ENCODE results near the gene PRXL2C. TPM values are rescaled to one million over a fixed set of nuclear protein-coding genes. Genes with fewer than 3 reads are reported as not detected.

The PRXL2C gene
- total and polyA plus RNA-seq, 2 experiments from 2014 or later, result 13.7 to 23.6 TPM

DNA sequence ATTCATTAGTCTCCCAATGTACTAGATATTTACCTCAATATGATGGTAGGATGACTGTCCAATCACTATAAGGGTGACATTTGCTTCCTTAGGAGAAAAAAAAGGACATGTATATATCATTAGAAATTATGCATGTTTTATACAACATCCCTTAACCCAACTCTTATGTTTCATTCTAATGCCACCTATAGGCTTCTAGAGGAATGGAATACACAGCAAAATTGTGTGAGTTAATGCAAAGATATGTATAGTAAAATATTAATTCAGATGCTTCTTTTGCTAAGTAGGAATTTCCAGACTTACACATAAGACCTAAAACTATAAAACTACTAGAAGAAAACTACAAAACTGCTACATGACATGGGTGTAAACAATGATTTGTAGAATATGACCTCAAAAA is 3.5 kb downstream of the PRXL2C start:
- Histone ChIP-seq H3K4me2 (ENCODE audit: unreplicated experiment) (no peak overlapping the region), H3K9me2 (ENCODE audit: insufficient read depth) (no peaks in the 10 kb centered on the region), H3K4me3 (no peak overlapping the region), H3K4me1 (ENCODE audit: insufficient read depth) (peaks cover 33% of the 10 kb centered on the region), H3F3A (ENCODE audit: insufficient read depth) (peaks cover 46% of the 10 kb centered on the region), H3K27ac (peak overlapping the region; percentile 96), H2AFZ (no peak overlapping the region), H3K79me2 (ENCODE audit: insufficient read depth) (no peaks in the 10 kb centered on the region), H3K27me3 (replicated peaks; ENCODE audit: insufficient read depth) (no peaks in the 10 kb centered on the region), H3K9ac (no peak overlapping the region), H4K20me1 (ENCODE audit: insufficient read depth) (no peaks in the 10 kb centered on the region), H3K36me3 (ENCODE audit: low read depth) (no peaks in the 10 kb centered on the region), H3K9me3 (ENCODE audit: low read depth) (no peaks in the 10 kb centered on the region)
- DNase-seq, result peak; percentile 63
- TF ChIP-seq EZH2phosphoT487 (IDR thresholded peaks at IDR 0.05; ENCODE audit: insufficient read depth, low read depth) (no peak), EZH2 (IDR thresholded peaks at IDR 0.05; ENCODE audit: insufficient read depth, poor library complexity, severe bottlenecking) (no peak)
- in situ Hi-C loops (cut with MboI), result no loop called here

DNA sequence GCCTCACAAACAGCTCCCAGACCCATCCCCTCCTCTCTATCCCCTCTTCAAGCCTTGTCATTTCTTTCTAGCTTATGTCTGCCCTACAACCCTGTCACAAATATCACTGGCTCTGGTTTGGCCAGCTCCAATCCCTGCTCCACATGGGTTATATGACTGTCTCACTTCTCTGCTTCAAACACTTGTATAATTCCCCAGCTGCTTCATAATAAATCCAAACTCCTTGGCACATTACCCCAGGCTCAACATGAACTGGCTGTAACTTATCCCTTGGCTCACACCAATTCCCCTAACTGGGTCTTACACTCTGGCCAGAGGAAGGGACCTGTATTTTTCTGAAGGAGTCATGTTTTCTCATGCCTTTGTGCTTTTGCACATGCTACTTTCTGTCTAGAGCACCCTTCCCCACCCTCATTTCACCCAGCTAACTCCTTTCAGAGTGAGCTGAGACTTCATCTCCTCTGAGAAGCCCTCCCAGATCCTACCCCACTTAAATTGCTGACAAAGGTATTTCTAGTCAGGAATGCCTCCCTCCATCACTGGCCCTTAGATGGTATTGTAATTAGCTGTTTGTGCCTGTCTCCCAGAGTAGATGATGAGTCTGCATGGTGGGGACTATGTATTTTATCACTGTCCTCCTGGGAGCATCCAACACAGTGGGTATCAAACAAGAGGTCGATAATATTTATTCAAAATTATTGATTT is 5.3 kb downstream of the PRXL2C start:
- Histone ChIP-seq H3K4me2 (ENCODE audit: unreplicated experiment) (no peak overlapping the region), H2AFZ (no peak overlapping the region), H3K79me2 (ENCODE audit: insufficient read depth) (no peaks in the 10 kb centered on the region), H3K9me3 (ENCODE audit: low read depth) (no peaks in the 10 kb centered on the region), H3K27ac (no peak overlapping the region), H3K9ac (no peak overlapping the region), H3K4me3 (no peak overlapping the region), H3K27me3 (replicated peaks; ENCODE audit: insufficient read depth) (no peaks in the 10 kb centered on the region), H3F3A (ENCODE audit: insufficient read depth) (peaks cover 57% of the 10 kb centered on the region), H3K36me3 (ENCODE audit: low read depth) (no peaks in the 10 kb centered on the region), H4K20me1 (ENCODE audit: insufficient read depth) (no peaks in the 10 kb centered on the region), H3K4me1 (ENCODE audit: insufficient read depth) (peaks cover 40% of the 10 kb centered on the region), H3K9me2 (ENCODE audit: insufficient read depth) (no peaks in the 10 kb centered on the region)
- WGBS, 2 experiments (ENCODE audit: low coverage in 1 of 2, low lambda C conversion rate in 2 of 2, missing lambda C conversion rate in 2 of 2), result 91 to 100% methylated on average over 1 of the region's 1 CpG
- no peak for DNase-seq
- in situ Hi-C loops (cut with MboI), result no loop called here
- TF ChIP-seq EZH2 (IDR thresholded peaks at IDR 0.05; ENCODE audit: insufficient read depth, poor library complexity, severe bottlenecking) (no peak), EZH2phosphoT487 (IDR thresholded peaks at IDR 0.05; ENCODE audit: insufficient read depth, low read depth) (no peak)

DNA sequence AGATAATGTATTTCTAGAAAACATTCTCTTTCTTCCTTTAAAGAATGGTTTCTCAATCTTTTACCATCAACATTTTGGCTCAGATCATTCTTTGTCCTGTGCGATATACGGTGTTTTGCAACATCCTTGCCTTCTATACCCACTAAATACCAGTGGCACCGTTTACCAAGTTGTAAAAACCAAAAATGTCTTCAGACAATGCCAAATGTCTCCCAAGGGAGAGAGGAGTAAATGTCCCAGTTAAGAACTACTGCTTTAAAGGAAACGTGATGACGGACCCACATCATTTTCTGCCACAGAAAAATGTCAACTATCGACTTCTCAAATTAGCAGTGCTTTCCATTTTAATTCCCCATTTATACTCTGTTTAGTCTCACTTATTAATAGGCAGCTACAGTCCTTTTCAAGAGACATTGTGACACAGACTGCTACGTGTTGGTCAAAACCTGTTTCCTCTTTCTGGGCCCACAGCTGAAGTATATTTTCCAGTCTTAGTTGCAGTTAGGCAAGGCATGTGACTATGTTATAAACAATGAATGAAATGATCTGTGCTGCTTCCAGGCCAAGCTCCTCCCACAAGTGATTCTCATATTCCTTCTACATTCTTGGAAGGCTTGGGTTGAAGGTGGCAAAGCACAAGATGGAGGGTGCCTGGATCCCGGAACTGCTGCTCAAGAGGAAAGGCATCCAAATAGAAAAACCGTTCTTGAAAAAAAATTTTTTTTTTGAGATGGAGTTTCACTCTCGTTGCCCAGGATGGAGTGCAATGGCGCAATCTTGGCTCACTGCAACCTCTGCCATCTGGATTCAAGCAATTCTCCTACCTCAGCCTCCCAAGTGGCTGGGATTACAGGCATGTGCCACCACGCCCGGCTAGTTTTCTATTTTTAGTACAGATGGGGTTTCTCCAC is 8.8 kb downstream of the PRXL2C start:
- TF ChIP-seq EZH2phosphoT487 (IDR thresholded peaks at IDR 0.05; ENCODE audit: insufficient read depth, low read depth), result 0 out of 2 replicates have a peak, but pooled peaks have one; percentile 47
- no peak for TF ChIP-seq EZH2 (IDR thresholded peaks at IDR 0.05; ENCODE audit: insufficient read depth, poor library complexity, severe bottlenecking)
- Histone ChIP-seq H3F3A (ENCODE audit: insufficient read depth) (peaks cover 31% of the 10 kb centered on the region), H3K9ac (peak overlapping the region; percentile 73), H3K27ac (peak overlapping the region; percentile 89), H3K36me3 (ENCODE audit: low read depth) (no peaks in the 10 kb centered on the region), H3K9me3 (ENCODE audit: low read depth) (no peaks in the 10 kb centered on the region), H3K4me1 (ENCODE audit: insufficient read depth) (peaks cover 15% of the 10 kb centered on the region), H3K27me3 (replicated peaks; ENCODE audit: insufficient read depth) (no peaks in the 10 kb centered on the region), H3K79me2 (ENCODE audit: insufficient read depth) (no peaks in the 10 kb centered on the region), H3K4me2 (ENCODE audit: unreplicated experiment) (peak overlapping the region; percentile 69), H3K4me3 (peak overlapping the region; percentile 43), H3K9me2 (ENCODE audit: insufficient read depth) (no peaks in the 10 kb centered on the region), H2AFZ (peak overlapping the region; percentile 63), H4K20me1 (ENCODE audit: insufficient read depth) (no peaks in the 10 kb centered on the region)
- 6% methylated on average over 13 of the region's 13 CpGs for WGBS, 2 experiments (ENCODE audit: low coverage in 1 of 2, low lambda C conversion rate in 2 of 2, missing lambda C conversion rate in 2 of 2)
- peak; percentile 94 for DNase-seq
- in situ Hi-C loops (cut with MboI), result no loop called here

DNA sequence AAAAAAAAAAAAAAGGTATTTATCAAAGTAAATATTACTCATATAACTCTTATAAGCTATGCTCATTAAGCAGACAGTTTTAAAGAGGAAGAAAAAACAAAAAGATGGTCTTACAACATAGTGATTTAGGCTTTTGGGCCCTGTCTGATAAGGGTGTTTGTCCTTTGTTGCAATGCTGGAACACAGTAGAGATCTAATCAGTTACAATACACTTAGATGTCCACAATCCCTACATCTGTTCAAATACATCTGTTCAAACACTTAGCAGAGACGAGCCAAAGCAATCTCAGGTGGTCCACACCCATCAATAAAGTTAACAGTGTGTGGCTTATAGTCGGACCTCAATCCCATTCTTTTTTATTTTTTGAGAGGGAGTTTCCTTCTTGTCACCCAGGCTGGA is 11.0 kb downstream of the PRXL2C start:
- H4K20me1 ChIP-seq (ENCODE audit: insufficient read depth), result no peaks in the 10 kb centered on the region
- in situ Hi-C loops (cut with MboI), result no loop called here
- no peak overlapping the region for H3K4me2 ChIP-seq (ENCODE audit: unreplicated experiment)
- peaks cover 31% of the 10 kb centered on the region for H3F3A ChIP-seq (ENCODE audit: insufficient read depth)
- no peak overlapping the region for H3K9ac ChIP-seq
- H3K9me2 ChIP-seq (ENCODE audit: insufficient read depth), result no peaks in the 10 kb centered on the region
- H3K36me3 ChIP-seq (ENCODE audit: low read depth), result no peaks in the 10 kb centered on the region
- H3K9me3 ChIP-seq (ENCODE audit: low read depth), result no peaks in the 10 kb centered on the region
- peaks cover 15% of the 10 kb centered on the region for H3K4me1 ChIP-seq (ENCODE audit: insufficient read depth)
- no peak overlapping the region for H2AFZ ChIP-seq
- H3K27me3 ChIP-seq (replicated peaks; ENCODE audit: insufficient read depth), result no peaks in the 10 kb centered on the region
- WGBS, 2 experiments (ENCODE audit: low coverage in 1 of 2, low lambda C conversion rate in 2 of 2, missing lambda C conversion rate in 2 of 2), result 74 to 85% methylated on average over 2 of the region's 2 CpGs
- H3K79me2 ChIP-seq (ENCODE audit: insufficient read depth), result no peaks in the 10 kb centered on the region
- H3K4me3 ChIP-seq, result no peak overlapping the region
- H3K27ac ChIP-seq, result no peak overlapping the region
- TF ChIP-seq EZH2 (IDR thresholded peaks at IDR 0.05; ENCODE audit: insufficient read depth, poor library complexity, severe bottlenecking) (no peak), EZH2phosphoT487 (IDR thresholded peaks at IDR 0.05; ENCODE audit: insufficient read depth, low read depth) (no peak)
- no peak for DNase-seq

Data from GM23248 (cell line).